Hepatocyte (in vitro differentiated cells): ENCODE measurements around the gene KDM1A.
"Not testable (repeated sequence)": the region's sequence is repeated elsewhere in the genome, so short reads cannot be mapped to it uniquely, and the experiment has no call there.

Experiments used
- EZH2 ChIP-seq: fragments of 200-600 bp; sonication (generic); IDR thresholded peaks from 2 replicates; pipeline ENCODE4 v1.6.1; 2016; ENCODE audit warnings: antibody characterized with exemption, mild to moderate bottlenecking, borderline replicate concordance
- TF ChIP-seq, protein P1 (sequence below): fragments of 200-600 bp; sonication (generic); IDR thresholded peaks from 2 replicates; pipeline ENCODE4 v1.5.1; 2016; ENCODE audit warnings: antibody characterized with exemption, mild to moderate bottlenecking; ENCODE audit not compliant: poor library complexity

DNA sequence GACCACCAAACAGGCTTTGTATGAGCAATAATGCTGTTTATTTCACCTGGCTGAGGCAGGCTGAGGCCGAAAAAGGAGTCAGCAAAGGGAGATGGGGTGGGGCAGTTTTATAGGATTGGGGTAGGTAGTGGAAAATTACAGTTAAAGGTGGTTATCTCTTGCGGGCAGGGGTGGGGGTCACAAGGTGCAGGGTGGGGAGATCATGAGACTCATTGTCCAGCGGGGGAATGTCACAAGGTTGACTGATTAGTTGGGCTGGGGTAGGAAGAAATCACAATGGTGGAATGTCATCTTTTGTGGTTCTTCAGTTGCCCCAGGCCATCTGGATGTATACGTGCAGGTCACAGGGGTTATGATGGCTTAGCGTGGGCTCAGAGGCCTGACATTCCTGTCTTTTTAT, 21.7 kb upstream of the KDM1A start:
- TF ChIP-seq, protein P1, sequence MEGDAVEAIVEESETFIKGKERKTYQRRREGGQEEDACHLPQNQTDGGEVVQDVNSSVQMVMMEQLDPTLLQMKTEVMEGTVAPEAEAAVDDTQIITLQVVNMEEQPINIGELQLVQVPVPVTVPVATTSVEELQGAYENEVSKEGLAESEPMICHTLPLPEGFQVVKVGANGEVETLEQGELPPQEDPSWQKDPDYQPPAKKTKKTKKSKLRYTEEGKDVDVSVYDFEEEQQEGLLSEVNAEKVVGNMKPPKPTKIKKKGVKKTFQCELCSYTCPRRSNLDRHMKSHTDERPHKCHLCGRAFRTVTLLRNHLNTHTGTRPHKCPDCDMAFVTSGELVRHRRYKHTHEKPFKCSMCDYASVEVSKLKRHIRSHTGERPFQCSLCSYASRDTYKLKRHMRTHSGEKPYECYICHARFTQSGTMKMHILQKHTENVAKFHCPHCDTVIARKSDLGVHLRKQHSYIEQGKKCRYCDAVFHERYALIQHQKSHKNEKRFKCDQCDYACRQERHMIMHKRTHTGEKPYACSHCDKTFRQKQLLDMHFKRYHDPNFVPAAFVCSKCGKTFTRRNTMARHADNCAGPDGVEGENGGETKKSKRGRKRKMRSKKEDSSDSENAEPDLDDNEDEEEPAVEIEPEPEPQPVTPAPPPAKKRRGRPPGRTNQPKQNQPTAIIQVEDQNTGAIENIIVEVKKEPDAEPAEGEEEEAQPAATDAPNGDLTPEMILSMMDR: not testable (repeated sequence)
- TF ChIP-seq EZH2: not testable (repeated sequence)
